HK-2 (cell line): ENCODE measurements around the gene NUP42.
"Not testable (repeated sequence)": the region's sequence is repeated elsewhere in the genome, so short reads cannot be mapped to it uniquely, and the experiment has no call there.

Experiments
- DNase-seq: peaks from one replicate; pipeline ENCODE4 v3.0.0-alpha.2; 2018; ENCODE audit not compliant: unreplicated experiment

The NUP42 gene

DNA sequence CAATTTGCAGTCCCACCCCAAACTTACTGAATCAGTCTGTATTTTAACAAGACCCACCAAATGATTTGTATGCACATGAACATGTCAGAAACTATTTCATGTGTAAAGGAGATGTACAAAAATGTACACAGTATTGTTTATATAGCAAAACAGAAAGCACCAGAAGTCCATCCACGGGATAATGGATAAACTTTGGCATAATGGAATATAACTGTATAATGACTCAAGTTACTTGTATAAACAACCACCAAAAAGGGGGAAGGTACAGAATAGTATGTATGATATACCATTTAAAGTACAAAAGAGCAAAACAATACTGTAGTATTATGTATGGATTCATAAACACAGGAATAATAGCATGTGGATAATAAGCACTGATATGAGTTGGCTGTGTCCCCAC, 22.4 kb downstream of the NUP42 start:
- no peak for DNase-seq

DNA sequence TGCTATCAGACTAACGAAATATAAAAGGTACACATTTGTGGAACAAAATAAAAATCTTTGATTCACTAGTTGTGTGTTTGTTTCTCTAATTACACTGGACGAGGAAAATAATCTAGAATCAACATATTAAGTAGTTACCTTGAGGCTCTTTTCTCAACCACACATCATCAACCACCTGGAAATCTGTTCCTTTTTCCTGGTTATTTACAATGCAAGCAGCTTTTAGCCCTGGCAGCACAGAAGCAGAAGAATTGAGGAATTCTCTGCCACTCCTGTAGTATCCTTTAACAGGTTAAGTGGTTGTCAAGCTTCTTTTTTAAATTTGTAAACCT, 23.7 kb downstream of the NUP42 start:
- no peak for DNase-seq

DNA sequence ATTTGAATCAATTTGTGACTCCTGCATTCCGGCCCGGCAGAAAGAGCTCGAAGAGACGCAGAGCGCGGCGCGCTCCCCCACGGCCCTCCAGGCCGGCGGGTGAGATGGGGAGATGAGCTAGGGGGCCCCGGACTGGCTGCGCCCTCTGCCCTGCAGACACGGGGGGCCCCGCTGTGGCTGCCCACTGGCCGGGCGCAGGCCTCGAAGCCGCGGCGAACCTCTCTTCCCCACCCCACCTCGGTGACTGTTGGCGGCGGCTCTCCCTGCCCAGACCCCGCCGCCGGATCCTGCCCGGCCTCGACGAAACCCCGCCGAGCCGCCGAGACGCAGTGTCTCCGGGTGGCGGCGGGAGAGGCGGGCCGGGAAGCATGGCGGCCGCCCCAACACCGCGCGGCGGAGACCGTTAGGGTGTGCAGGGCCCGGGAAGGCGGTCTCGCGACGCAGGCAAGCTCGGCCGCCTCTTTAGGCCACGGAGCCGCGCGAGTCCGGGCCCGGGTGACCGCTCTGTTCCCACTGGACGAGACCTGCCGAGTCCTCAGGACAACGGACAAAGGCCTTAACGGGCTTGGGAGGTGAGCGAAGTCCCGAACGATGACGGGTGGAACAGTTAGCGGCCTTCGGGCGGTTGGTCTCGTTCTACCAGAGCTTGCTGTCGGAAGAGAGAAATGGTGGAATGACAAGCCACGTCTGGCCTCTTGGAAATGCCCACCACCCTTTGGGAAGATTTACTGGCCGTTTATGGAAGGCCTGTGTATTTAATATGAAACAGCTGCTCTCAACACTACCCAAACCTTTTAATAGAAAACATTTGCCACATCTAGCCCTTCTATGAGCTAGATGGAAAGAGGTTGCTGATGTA, 24.3 kb downstream of the NUP42 start:
- no peak for DNase-seq

DNA sequence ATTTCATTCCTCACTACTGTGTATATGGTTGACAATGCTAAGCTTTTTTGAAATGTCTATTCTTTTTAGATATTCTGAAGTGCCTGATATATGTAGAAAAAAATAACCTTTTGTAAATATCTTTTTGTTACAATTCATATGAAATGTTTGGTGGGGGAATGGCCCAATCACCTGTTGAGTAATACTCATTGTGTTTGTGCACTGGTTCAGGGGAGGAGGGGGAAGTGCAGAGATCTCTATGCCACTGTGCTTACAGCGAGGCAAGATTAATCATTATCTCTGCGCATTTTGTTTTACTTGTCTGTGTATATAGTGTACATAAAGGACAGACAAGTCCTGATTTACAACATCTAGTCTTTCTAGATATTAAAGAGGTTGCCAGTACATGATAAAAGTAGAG, 25.2 kb downstream of the NUP42 start:
- no peak for DNase-seq

DNA sequence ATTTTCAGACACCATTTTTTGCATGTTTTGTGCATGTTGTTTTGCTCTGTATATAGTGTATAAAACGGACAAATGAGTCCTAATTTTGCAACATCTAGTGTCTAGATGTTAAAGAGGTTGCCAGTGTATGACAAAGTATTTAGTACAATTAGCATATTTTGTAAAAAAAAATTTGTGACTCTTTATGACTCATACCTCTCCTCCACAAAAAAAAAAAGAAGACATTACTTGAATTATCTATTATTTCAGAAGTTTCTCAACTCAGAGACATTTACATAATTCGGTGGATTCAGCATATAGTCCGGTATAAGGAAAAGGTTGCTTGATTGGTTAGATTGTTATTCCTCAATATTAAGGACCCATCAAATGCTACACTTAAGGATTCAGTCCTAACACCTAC, 26.0 kb downstream of the NUP42 start:
- no peak for DNase-seq

DNA sequence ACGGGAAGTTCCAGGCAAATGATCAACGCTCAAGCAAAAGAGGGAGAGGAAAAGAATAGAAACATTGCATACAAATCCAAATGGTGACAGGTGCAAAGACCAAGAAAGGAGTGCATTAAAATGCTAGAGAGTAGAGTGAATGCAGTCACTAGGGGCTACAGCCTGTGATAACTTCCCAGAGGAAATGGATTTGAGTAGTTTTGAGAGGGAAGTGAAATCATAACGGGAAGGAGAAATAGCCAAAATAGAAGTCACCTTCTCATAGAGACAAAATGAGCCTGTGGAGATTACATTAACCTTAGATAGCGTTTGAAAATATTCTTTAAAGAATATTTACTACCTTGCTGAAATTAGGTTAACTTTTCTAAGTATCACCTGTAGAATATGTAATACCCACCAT, 26.5 kb downstream of the NUP42 start:
- no peak for DNase-seq

DNA sequence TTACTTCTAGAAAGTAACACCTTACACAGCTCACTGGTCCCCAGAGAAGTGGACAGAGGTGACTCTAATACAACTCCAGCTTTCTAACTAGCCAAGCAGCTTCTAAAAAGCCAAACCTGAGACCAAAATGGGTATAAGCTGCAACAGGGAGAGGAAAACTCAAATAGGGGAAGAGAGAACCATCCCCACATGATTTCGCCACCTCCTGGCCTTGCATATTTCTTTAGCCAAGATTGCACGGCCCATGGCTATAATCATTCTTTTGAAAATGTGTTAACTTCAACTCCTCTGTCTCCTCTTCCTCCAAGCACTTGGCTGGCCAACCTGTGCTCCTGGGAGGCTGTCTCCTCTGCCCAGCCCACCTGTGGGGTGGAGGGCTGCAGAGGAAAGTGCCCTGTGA, 28.7 kb downstream of the NUP42 start:
- DNase-seq: no peak

DNA sequence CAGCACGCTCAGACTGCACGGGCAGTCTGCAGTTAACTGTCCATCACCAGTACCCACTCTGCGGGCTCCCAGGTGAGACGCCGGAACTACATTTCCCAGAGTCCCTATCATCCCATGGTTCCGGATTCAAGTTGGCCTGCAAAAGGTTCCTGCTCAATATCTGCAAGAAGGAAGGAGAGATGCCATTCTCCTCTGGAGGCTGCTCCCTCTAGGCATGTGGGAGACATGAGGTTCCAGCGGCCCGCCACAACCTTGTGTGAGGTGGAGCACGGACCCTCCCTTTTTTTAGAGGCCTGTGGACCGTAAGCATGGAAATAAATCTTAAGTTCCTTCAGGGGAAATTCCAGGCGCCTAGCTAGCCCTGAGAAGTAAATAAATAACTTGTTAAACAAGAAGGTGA, 29.7 kb downstream of the NUP42 start:
- DNase-seq: peak; percentile 17

DNA sequence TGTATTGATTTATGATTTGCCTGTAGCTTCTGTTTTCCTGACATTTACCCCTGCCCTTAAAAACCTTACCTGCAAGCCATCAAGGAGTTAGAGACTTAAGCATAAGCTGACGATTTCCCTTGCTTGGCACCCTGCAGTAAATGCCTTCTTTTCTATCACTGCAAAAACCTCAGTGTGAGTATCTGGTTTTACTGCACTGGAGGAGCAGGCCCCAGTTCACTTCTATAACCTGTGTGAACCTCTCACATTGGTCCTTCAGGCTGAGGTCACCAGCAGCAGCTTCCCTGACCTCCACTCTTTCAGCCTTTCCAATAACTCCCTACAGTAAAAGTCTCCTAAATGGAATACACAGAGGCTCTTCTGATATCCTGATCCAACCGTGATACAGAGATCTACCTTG, 30.5 kb downstream of the NUP42 start:
- DNase-seq: no peak

DNA sequence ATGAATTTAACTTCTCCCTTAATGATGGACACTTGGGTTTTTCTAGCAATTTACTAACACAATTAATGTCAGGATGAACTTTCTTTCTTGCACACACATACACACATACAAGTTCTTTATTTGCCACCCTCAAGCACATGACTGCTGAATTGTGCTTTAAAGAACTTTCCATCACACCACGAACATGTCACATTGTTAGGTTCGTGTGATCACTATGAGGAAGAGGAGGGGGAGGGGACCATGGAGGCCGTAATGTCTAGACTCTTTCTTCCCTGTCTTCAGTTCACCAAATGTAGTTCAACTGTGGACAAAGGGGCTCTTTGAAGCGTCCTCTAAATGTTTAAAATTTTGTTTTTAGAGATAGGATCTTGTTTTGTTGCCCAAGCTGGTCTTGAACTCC, 31.0 kb downstream of the NUP42 start:
- no peak for DNase-seq

DNA sequence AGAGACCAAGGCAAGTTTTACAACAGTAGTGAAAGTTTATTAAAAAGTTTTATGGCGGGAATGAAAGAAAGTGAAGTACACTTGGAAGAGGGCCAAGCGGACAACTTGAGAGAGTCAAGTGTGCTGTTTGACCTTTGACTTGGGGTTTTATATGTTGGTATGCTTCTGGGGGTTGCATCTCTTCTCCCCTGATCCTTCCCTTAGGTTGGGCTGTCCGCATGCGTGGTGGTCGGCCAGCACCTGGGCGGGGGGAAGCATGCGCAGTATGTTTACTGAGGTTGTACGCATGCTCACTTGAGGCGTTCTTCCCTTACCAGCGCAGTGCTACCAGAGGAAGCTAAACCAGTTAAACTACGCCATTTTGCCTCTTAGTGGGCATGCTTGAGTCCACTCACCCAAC, 31.9 kb downstream of the NUP42 start:
- DNase-seq: no peak

DNA sequence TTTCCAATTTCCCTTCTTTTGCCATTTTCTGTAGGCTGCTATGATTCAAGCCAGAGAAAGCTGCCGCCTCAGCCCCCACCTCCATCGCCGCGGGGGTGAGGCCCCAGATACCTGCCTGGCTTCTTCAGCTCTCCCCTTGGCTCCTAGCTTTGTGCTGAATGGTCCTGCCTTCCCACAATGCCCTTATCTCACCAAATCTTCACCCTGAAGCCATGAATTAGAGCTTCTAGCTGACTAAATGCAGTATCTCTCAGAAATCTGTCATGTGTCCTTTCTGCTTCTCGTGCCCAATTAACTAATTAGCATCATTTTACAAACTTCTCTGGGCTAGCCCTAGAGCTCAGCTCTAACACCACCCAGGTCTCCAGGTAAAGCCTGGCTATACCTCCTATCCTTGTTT, 32.6 kb downstream of the NUP42 start:
- no peak for DNase-seq

DNA sequence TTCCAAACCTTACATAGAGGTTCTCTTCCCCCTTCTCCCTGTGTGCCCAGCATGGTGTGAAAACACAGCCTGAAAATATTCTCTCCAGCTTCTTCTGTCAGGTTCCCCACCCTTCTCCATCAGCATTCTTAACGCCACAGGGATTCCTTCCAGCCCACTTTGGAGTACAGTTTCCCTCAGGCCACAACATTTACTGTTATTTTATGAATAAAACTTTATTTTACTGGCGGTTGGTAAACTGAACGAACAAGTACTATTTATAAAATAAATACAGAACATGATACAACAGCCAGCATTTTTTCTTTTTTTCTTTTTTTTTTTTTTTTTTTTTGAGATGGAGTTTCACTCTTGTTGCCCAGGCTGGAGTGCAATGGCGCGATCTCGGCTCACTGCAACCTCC, 33.1 kb downstream of the NUP42 start:
- DNase-seq: no peak

DNA sequence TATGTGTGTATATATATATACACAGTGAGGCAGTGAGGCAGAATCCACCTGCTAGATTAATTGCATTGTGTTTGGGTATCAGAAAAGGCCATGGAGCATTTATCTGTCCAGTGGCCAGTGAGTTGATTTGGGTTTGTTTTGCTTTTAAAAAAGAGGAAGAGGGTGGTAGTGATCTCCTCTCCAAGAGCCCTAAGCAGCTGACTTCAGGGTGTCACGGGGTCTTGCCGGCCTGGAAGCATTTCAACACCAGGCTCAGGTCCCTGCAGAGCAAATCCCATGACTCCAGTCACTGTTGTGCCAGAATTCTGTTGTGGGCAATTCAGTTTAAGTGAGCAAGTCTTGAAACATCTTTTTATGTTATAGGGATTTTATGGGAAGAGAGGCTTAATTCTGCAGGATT, 34.2 kb downstream of the NUP42 start:
- no peak for DNase-seq

DNA sequence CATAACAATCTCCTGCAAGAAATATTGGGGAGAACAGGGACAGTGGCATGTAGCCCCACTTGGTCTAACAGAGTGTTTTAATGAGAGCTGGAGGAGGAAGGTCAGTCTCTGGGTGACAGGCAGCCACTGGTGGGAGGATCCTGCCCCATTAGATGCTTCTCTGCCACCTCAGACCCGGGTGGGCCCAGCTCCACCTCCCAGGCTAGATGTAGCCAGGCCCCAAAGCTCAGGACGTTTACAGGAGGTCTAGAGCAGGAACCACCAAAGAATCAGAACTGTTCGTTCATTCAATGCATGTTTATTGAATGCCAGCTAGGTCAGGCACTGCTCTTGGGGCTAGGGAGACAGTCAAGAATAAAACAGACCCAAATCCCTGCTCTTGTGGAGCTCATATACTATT, 36.3 kb downstream of the NUP42 start:
- no peak for DNase-seq

DNA sequence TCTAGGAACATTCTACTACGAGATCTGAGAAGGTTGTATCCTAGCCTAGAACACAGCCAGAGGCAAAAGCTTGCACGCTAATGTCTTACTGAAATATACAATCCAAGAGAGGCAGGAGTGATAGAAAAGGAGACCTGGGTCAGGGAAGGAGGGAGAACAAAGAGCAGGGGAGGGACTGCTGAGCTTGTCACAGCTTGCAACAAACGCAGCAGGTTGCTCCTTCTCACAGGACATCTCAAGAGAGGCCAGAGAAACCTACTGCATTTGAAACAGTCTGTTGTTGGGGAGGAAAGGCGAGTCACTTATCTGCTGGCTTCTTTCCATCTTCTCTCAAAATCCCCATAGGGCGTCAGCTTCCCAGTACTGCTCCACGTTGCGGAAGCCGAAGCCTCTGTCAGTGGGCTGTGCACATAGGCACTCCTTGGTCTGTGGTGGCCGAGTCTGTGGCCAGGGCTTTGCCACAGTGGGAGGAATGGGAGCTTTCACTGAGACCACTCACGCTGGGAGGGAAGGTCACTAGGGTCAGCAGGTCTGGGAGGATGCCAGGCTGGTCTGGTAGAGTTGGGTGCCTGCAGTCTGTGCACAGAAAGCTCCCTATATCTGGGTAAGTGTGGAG, 39.0 kb downstream of the NUP42 start:
- no peak for DNase-seq

DNA sequence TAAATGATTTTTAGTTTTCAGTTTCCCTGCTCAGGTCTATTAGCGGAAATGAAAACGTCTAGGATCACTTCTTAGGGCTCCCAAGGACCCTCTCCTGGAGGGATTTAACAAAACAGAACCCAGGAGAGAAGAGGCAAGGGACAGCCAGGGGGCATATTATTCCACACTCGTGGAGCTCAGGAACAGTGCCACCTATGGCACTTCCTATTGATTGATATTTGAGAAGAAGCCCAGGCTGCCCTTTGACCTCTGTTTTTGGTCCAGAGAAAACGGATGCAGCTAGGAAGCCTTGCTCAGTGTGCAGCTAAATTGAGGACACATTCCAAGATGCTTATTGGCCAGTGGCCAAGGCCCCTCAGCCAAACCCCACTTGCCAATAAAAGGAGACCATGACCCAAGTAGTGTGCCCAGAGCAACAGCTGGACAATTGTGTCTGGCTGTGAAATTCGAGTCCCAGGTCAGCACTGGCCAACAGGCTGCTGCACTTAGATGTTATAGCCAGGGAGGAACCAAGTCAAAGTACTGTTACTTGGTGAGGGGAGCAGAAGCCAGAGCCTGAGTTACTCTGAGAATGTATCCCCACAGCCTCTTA, 40.7 kb downstream of the NUP42 start:
- no peak for DNase-seq

DNA sequence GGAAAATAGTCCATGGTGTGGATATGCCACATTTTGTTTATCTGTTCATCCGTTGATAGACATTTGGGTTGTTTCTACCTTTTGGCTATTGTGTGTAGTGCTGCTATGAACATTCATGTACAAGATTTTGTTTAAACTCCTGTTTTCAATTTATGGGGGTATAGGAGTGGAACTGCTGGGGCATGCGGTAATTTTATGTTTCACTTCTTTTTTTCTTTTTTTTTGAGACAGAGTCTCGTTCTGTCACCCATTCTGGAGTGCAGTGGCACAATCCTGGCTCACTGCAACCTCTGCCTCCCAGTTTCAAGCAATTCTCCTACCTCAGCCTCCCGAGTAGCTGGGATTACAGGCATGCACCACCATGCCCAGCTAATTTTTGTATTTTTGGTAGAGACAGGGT, 42.5 kb downstream of the NUP42 start:
- DNase-seq: not testable (repeated sequence)

DNA sequence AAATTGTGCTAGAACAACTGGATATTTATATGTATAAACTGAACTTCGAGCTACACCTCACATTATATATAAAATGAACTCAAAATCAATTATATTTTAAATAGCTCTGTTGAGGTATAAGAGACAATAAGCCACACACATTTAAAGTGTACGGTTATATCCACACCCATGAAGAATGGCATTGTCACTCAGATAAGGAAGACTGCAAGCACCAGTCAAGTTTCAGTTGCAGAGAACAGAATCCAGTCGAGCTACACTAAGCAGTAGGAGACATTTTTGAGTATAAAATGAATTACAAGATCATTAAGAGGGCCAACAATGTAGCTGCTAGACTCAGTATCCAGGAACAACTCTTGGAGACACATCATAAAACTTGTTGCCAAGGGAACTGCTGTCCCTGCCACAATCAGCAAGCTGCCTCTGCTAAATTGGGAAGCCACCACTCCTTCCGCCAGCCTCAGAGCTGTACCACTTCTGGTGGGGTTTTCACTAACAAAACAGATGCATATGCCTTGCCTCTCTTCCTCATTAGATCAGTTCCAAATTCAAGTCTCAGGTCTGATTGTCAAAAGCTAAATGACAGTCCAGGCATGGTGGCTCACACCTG, 45.1 kb downstream of the NUP42 start:
- no peak for DNase-seq

DNA sequence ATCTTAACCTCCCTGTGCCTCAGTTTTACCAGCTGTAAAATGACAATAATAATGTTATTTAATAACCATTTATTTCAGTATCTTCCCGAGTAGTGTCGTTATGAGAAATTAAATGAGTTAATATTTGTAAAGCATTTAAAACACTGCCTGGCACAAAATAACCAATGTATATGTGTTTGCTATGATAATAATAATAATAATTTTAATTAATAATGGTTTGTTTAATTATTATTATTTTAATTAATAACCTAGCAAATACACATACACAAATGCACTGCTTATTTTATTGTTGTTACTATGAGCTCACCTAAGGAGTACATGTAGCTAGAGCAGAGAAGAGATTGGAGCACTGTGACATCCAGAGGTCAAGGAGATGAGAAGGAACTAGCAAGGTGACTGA, 46.6 kb downstream of the NUP42 start:
- no peak for DNase-seq

DNA sequence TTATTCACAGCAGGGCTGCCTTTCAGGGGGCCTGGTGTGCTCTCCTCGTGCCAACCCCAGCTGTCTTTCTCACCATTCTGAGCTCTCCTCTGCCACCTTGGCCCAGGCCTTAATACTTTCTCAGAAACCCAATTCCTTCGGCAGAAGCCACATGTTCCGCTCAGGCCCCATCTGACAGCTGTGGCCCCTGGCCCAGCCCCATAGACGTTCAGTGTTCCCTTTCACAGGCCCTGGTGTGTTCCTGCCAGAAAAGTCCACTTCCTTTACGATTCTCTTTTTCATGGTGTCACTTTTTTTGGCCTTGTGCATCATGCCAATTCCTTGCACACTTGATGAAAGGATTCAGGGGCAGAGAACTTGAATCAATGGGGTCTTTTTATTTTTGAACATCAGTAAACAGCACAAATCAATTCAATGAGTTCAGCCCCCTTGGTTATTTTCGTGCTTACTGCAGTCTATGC, 48.8 kb downstream of the NUP42 start:
- no peak for DNase-seq

DNA sequence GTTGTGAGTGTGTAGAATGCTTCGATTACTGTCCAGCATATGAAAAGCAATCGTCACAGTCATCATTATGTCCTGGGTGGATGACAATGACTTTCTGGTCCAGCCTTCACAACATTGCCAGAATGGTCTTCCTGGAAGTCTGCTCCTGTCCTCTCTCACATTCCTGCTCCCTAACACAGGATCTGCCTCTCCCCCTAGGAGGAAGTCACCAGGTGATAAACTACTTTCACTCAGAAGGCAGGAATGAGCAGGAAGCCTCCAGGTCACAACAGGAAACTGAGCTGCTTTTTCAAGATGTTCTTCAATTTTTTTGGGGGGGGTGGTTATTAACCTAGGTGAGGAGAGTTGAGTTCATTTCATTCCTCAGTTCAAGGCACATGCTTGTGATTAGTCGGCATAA, 51.1 kb downstream of the NUP42 start:
- no peak for DNase-seq
